SIG-M5 treated with dmso at 0.1 percent for 504 hours (cell line): ENCODE results near the gene KMT2C.
A peak's percentile ranks its signal among the peaks of the same experiment; 100 is the strongest.
"Not testable (repeated sequence)": the region's sequence is repeated elsewhere in the genome, so short reads cannot be mapped to it uniquely, and the experiment has no call there.

Source experiments
- DNase-seq: peaks from one replicate; lab custom pipeline; 2025; ENCODE audit not compliant: unreplicated experiment; lab: John Stamatoyannopoulos, UW

KMT2C gene

GRCh38 chr7:152219556-152219955 lies 216.2 kb downstream of the KMT2C start:
- DNase-seq, result not testable (repeated sequence)

- DNase-seq, result not testable (repeated sequence)
Observed at GRCh38 chr7:152208766-152209165, 227.0 kb downstream of the KMT2C start.

- DNase-seq, result not testable (repeated sequence)
Observed at GRCh38 chr7:152204417-152204816, 231.4 kb downstream of the KMT2C start.

- no peak for DNase-seq
Observed at GRCh38 chr7:152203095-152203494, 232.7 kb downstream of the KMT2C start.

GRCh38 chr7:152202056-152202455 lies 233.7 kb downstream of the KMT2C start:
- DNase-seq, result no peak

GRCh38 chr7:152200395-152200794 lies 235.4 kb downstream of the KMT2C start:
- no peak for DNase-seq

- no peak for DNase-seq
Observed at GRCh38 chr7:152196391-152196790, 239.4 kb downstream of the KMT2C start.

- DNase-seq, result no peak
Observed at GRCh38 chr7:152193880-152194279, 241.9 kb downstream of the KMT2C start.

- no peak for DNase-seq
Observed at GRCh38 chr7:152189061-152189460, 246.7 kb downstream of the KMT2C start.

GRCh38 chr7:152185558-152185957 lies 250.2 kb downstream of the KMT2C start:
- DNase-seq, result no peak

- DNase-seq, result no peak
Observed at GRCh38 chr7:152180587-152180986, 255.2 kb downstream of the KMT2C start.

- no peak for DNase-seq
Observed at GRCh38 chr7:152180048-152180447, 255.8 kb downstream of the KMT2C start.

- DNase-seq, result no peak
Observed at GRCh38 chr7:152178405-152179058, 257.3 kb downstream of the KMT2C start.

GRCh38 chr7:152177681-152178404 lies 258.0 kb downstream of the KMT2C start:
- no peak for DNase-seq

GRCh38 chr7:152176797-152177196 lies 259.0 kb downstream of the KMT2C start:
- DNase-seq, result no peak

GRCh38 chr7:152173372-152174070 lies 262.3 kb downstream of the KMT2C start:
- DNase-seq, result no peak

GRCh38 chr7:152162287-152162686 lies 273.5 kb downstream of the KMT2C start:
- no peak for DNase-seq

GRCh38 chr7:152161171-152161570 lies 274.6 kb downstream of the KMT2C start:
- no peak for DNase-seq

- DNase-seq, result peak; percentile 90
Observed at GRCh38 chr7:152158801-152159587, 276.8 kb downstream of the KMT2C start.

- no peak for DNase-seq
Observed at GRCh38 chr7:152152267-152152666, 283.5 kb downstream of the KMT2C start.

- no peak for DNase-seq
Observed at GRCh38 chr7:152149363-152149762, 286.4 kb downstream of the KMT2C start.
